Esophagus mucosa (tissue), 1 donor: ENCODE measurements around the gene WAPL. TPM values are rescaled to one million over a fixed set of nuclear protein-coding genes. Genes with fewer than 3 reads are reported as not detected.
"Not testable (repeated sequence)": the region's sequence is repeated elsewhere in the genome, so short reads cannot be mapped to it uniquely, and the experiment has no call there.

ENCODE experiments used
- ATAC-seq: fragments of 200-7000 bp; cut with Tn5 transposase; one replicate; pipeline ENCODE4 v1.9.1; 2020
- total RNA-seq: library from RNA; stranded (reverse); gene quantifications from one replicate; pipeline ENCODE4 v1.2.4, GENCODE V29; 2023
- donor health status: DM: yes; HTN: yes; CAD: no.

The WAPL gene
- total RNA-seq, 1 donor from 2014 or later = 20.0 TPM

GRCh38 chr10:86409183-86409582, 112.4 kb downstream of the WAPL start:
- no peak for ATAC-seq

- no peak for ATAC-seq
Measured at GRCh38 chr10:86403183-86403797, 118.3 kb downstream of the WAPL start.

- ATAC-seq = no peak
Measured at GRCh38 chr10:86402283-86402941, 119.2 kb downstream of the WAPL start.

- ATAC-seq = no peak
Measured at GRCh38 chr10:86401588-86402282, 119.9 kb downstream of the WAPL start.

- peak; percentile 44 for ATAC-seq
Measured at GRCh38 chr10:86400705-86401587, 120.6 kb downstream of the WAPL start.

- ATAC-seq = peak; percentile 96
Measured at GRCh38 chr10:86399879-86400704, 121.5 kb downstream of the WAPL start.

GRCh38 chr10:86399514-86399878, 122.1 kb downstream of the WAPL start:
- no peak for ATAC-seq

DNA sequence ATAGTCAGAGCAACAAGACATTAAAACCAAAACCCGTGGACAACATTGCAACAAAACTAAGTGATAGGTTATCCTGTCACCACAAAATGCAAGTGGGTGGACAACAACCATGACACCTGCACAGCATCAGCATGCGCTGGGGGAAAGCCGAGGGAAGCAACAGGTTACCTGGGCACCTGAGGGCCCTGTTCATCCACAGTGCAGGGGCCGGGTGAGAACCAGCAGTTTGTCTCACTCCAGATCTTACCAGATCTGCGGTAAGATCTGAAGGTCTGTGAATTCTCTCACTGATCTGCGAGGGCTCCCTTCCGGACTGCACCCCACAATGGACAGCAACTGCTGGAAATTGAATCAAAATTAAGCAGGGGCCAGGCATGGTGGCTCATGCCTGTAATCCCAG, 124.5 kb downstream of the WAPL start:
- ATAC-seq = no peak

GRCh38 chr10:86393862-86394455, 127.6 kb downstream of the WAPL start:
- no peak for ATAC-seq

DNA sequence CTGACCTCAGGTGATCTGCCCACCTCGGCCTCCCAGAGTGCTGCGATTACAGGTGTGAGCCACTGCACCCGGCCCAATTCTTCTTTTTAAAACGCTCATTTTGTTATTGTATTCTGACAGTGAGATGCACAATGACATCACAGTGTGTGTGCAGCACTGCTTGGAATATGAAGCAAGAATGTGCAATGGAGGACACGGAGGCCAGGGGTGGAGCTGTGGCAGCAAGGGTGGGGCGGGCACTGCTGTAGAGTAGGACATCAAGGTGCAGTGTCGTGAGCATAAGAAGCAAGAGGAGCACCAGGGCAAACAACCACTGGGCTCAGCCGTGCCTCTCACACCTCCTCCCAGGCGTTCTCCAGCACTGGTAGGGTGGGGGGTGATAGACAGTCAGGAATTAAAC, 128.2 kb downstream of the WAPL start:
- ATAC-seq = peak; percentile 86

- no peak for ATAC-seq
Measured at GRCh38 chr10:86392723-86393094, 128.9 kb downstream of the WAPL start.

DNA sequence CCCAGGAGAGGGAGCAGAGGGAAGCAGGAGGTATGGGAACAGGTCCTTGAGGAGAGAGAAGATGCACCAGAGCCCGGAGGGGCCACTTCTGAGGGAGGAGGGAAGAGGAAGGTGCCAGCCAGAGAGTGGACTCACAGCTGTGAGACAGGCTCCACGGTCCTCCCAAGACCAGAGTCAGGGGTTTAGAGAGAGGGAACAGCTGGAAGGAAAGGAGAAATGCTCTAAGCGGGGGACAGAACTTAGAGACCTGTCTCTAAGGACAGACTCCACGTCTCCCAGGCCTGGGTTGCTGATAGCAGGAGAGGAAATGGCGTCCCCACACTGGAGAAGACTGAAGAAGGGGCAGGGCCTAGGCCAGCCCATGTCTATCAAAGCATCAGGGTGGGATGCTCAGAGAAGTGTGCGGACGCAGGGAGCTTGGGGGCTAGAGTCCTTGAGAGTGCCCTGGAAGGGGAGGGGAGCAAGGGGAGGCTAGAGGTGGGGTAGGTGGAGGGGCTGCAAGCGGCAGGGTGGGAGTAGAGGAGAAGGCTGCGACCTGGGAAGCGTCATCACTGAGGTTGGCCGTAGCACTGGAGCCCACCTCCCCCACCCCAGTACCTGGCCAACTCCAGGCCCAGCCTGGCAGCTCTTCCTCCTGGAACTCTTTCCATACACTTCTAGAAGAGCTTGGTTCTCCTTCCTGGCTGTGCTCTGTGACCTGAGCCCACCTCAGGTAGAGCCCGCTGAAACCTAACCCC, 129.4 kb downstream of the WAPL start:
- ATAC-seq = no peak

- no peak for ATAC-seq
Measured at GRCh38 chr10:86391236-86391840, 130.3 kb downstream of the WAPL start.

DNA sequence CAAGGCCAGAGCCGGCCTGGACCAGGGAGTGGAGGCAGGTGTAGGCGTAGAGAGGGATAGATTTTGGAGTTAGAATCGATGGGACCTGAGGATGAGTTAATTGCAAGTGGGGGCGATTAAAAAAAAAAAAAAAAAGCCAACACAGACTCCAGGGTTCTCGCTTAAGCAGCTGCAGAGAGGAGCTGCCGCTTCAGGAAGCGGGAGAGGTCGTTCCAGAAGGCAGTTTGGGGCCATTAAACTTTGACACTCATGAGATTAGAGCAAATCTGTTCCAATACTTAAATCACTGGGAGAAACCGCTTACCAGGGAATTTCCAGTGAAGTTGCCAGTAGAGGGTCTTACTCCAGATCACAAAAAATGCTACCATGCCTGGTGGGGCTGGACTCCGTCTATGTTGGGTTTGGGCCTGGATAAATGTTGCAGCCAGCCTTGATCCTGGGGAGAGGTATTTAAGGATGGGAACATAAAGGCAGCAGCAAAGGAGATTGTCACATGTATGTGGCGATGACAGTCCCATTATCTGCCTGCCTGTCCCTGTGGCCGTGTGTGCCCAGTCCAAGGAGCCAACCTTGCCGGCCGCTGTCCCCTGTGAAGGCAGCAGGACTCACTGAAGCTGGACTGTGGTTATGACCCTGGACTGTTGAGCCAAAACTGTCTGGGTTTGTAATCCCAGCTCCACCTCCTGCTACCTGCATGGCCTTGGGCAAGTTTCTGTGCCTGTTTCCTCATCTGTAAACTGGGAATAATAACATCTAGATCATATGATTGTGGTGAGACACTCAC, 131.1 kb downstream of the WAPL start:
- ATAC-seq = no peak

GRCh38 chr10:86389441-86390193, 132.0 kb downstream of the WAPL start:
- ATAC-seq = peak; percentile 34

GRCh38 chr10:86389109-86389440, 132.5 kb downstream of the WAPL start:
- not testable (repeated sequence) for ATAC-seq

DNA sequence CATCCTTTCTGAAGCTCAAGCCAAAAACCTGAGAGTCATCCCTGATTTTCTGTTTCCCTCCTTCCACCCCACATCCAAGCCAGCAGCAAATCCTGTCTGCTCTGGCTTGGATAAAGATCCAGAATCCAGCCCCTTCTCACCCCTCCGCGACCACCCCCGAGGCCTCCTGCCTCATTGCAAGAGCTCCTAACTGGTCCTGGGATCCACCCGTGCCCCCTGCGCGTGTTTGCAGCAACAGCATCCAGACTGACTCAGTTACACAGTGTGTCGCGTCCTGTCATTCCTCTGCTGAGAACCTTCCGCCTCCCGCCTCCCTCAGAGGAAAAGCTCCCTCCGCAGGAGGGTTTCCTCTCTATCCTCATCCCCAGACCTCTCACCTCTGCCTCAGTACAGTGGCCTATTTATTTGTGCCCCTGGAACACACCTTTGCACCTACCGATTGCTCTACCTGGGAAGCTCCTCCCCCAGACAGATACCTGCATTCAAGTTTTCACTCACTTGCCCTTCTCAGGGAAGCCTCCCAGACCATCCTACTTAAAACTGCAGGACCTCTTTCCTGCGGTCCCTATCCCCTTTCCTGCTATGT, 133.4 kb downstream of the WAPL start:
- ATAC-seq = no peak

GRCh38 chr10:86387178-86387794, 134.3 kb downstream of the WAPL start:
- ATAC-seq = no peak
